Neural progenitor cell (in vitro differentiated cells): ENCODE measurements around the gene DCC. TPM values are rescaled to one million over a fixed set of nuclear protein-coding genes. Genes with fewer than 3 reads are reported as not detected.
A peak's percentile ranks its signal among the peaks of the same experiment; 100 is the strongest.

Source experiments
- DNase-seq: peaks from one replicate; pipeline ENCODE4 v3.0.0-alpha.2; 2016; ENCODE audit warnings: low spot score
- H2AFZ ChIP-seq: fragments of 200-600 bp; sonication (generic); replicated peaks from 2 replicates; pipeline ENCODE4 v1.6.1; 2016; ENCODE audit warnings: antibody characterized with exemption
- H3F3A ChIP-seq: fragments of 200-600 bp; sonication (generic); 2 replicates; pipeline ENCODE4 v1.6.1; 2016; ENCODE audit warnings: antibody characterized with exemption, low read depth
- H3K27ac ChIP-seq: fragments of 200-600 bp; sonication (generic); 2 replicates; pipeline ENCODE4 v1.5.1; 2016; ENCODE audit warnings: mild to moderate bottlenecking
- H3K27me3 ChIP-seq: fragments of 200-600 bp; sonication (generic); 2 replicates; pipeline ENCODE4 v1.6.1; 2016; ENCODE audit warnings: mild to moderate bottlenecking, moderate library complexity
- H3K36me3 ChIP-seq: fragments of 200-600 bp; sonication (generic); 2 replicates; pipeline ENCODE4 v1.5.1; 2016
- H3K4me1 ChIP-seq: fragments of 200-600 bp; sonication (generic); 2 replicates; pipeline ENCODE4 v1.6.1; 2016; ENCODE audit warnings: mixed run types
- H3K4me2 ChIP-seq: fragments of 200-600 bp; sonication (generic); 2 replicates; pipeline ENCODE4 v1.6.1; 2016
- H3K4me3 ChIP-seq: fragments of 200-600 bp; sonication (generic); 2 replicates; pipeline ENCODE4 v1.5.1; 2016
- H3K79me2 ChIP-seq: fragments of 200-600 bp; sonication (generic); 2 replicates; pipeline ENCODE4 v1.6.1; 2016; ENCODE audit warnings: low read depth
- H3K9ac ChIP-seq: fragments of 200-600 bp; sonication (generic); 2 replicates; pipeline ENCODE4 v1.6.1; 2016
- H3K9me3 ChIP-seq: fragments of 200-600 bp; sonication (generic); 2 replicates; pipeline ENCODE4 v1.5.1; 2016; ENCODE audit warnings: low read depth
- H4K20me1 ChIP-seq: fragments of 200-600 bp; sonication (generic); 2 replicates; pipeline ENCODE4 v1.6.1; 2016; ENCODE audit warnings: low read depth
- H3K27ac Mint-ChIP-seq: 3 replicates; pipeline ENCODE4 v1.8.0; 2021; ENCODE audit warnings: mixed read lengths
- H3K27me3 Mint-ChIP-seq: 2 replicates; pipeline ENCODE4 v1.8.0; 2022; ENCODE audit warnings: low read depth, mild to moderate bottlenecking, inconsistent platforms, moderate library complexity, mixed read lengths; ENCODE audit not compliant: insufficient read depth
- H3K36me3 Mint-ChIP-seq: 3 replicates; pipeline ENCODE4 v1.8.0; 2021; ENCODE audit warnings: mixed read lengths
- H3K4me1 Mint-ChIP-seq: 3 replicates; pipeline ENCODE4 v1.8.0; 2021; ENCODE audit warnings: mixed read lengths
- H3K4me3 Mint-ChIP-seq: 3 replicates; pipeline ENCODE4 v1.8.0; 2021; ENCODE audit warnings: mild to moderate bottlenecking, moderate library complexity, mixed read lengths
- H3K9me3 Mint-ChIP-seq: 3 replicates; pipeline ENCODE4 v1.8.0; 2020; ENCODE audit warnings: mixed read lengths
- CTCF ChIP-seq: fragments of 200-600 bp; sonication (generic); IDR thresholded peaks from 2 replicates; pipeline ENCODE4 v1.5.1; 2017; ENCODE audit warnings: antibody characterized with exemption, mild to moderate bottlenecking
- EZH2 ChIP-seq: fragments of 200-600 bp; sonication (generic); IDR thresholded peaks from 2 replicates; pipeline ENCODE4 v1.6.1; 2017; ENCODE audit warnings: antibody characterized with exemption, mild to moderate bottlenecking, moderate library complexity
- EZH2phosphoT487 ChIP-seq: fragments of 200-600 bp; sonication (generic); IDR thresholded peaks from 2 replicates; pipeline ENCODE4 v1.6.1; 2017; ENCODE audit warnings: antibody characterized with exemption
- total RNA-seq: library from RNA; depleted of rRNA; stranded (reverse); fragments of >200 nt; gene quantifications from 2 replicates; pipeline ENCODE4 v1.2.3, GENCODE V29; 2015; ENCODE audit warnings: low replicate concordance

The DCC gene
- total RNA-seq, 1 donor from 2014 or later = 0.41 TPM

- TF ChIP-seq EZH2phosphoT487 (no peak), EZH2 (no peak), CTCF (no peak)
- no peaks in the 10 kb centered on the region for H3K4me1 Mint-ChIP-seq
These were observed 535.7 kb downstream of the DCC start for GRCh38 chr18:52875725-52876124.

GRCh38 chr18:52888014-52888413 is 548.0 kb downstream of the DCC start:
- H3K27me3 ChIP-seq = no peaks in the 10 kb centered on the region
- Mint-ChIP-seq H3K27ac (no peak overlapping the region), H3K36me3 (no peaks in the 10 kb centered on the region), H3K9me3 (peaks cover 10% of the 10 kb centered on the region), H3K4me3 (no peak overlapping the region), H3K4me1 (peaks cover 16% of the 10 kb centered on the region), H3K27me3 (no peaks in the 10 kb centered on the region)
- no peaks in the 10 kb centered on the region for H3K79me2 ChIP-seq
- H3K4me1 ChIP-seq = peaks cover 5% of the 10 kb centered on the region
- H3K27ac ChIP-seq = no peak overlapping the region
- H3K9ac ChIP-seq = no peak overlapping the region
- H3K4me3 ChIP-seq = no peak overlapping the region
- H3K9me3 ChIP-seq = no peaks in the 10 kb centered on the region
- no peaks in the 10 kb centered on the region for H4K20me1 ChIP-seq
- peak overlapping the region; percentile 74 for H2AFZ ChIP-seq
- no peaks in the 10 kb centered on the region for H3K36me3 ChIP-seq
- no peaks in the 10 kb centered on the region for H3F3A ChIP-seq
- H3K4me2 ChIP-seq = no peak overlapping the region
- no peak for TF ChIP-seq EZH2
- TF ChIP-seq CTCF = no peak
- TF ChIP-seq EZH2phosphoT487 = no peak
- DNase-seq = peak; percentile 23

More at GRCh38 chr18:52875725-52876124, 535.7 kb downstream of the DCC start:
- peaks cover 2% of the 10 kb centered on the region for H3K9me3 Mint-ChIP-seq
- no peak for DNase-seq
- no peaks in the 10 kb centered on the region for H4K20me1 ChIP-seq
- H2AFZ ChIP-seq = no peak overlapping the region
- no peak overlapping the region for H3K27ac Mint-ChIP-seq
- H3F3A ChIP-seq = no peaks in the 10 kb centered on the region
- H3K9ac ChIP-seq = no peak overlapping the region
- no peak overlapping the region for H3K4me3 Mint-ChIP-seq
- no peak overlapping the region for H3K4me3 ChIP-seq
- no peaks in the 10 kb centered on the region for H3K27me3 Mint-ChIP-seq
- no peaks in the 10 kb centered on the region for H3K79me2 ChIP-seq
- H3K27me3 ChIP-seq = no peaks in the 10 kb centered on the region
- H3K9me3 ChIP-seq = no peaks in the 10 kb centered on the region
- no peak overlapping the region for H3K4me2 ChIP-seq
- no peaks in the 10 kb centered on the region for H3K36me3 Mint-ChIP-seq
- H3K4me1 ChIP-seq = no peaks in the 10 kb centered on the region
- H3K36me3 ChIP-seq = no peaks in the 10 kb centered on the region
- no peak overlapping the region for H3K27ac ChIP-seq

GRCh38 chr18:52894801-52895200 is 554.8 kb downstream of the DCC start:
- Histone ChIP-seq H3K27me3 (no peaks in the 10 kb centered on the region), H4K20me1 (no peaks in the 10 kb centered on the region), H2AFZ (no peak overlapping the region), H3K4me3 (no peak overlapping the region), H3F3A (no peaks in the 10 kb centered on the region), H3K79me2 (no peaks in the 10 kb centered on the region), H3K9ac (no peak overlapping the region), H3K9me3 (no peaks in the 10 kb centered on the region), H3K4me2 (no peak overlapping the region), H3K27ac (no peak overlapping the region), H3K36me3 (no peaks in the 10 kb centered on the region), H3K4me1 (peaks cover 8% of the 10 kb centered on the region)
- Mint-ChIP-seq H3K27me3 (no peaks in the 10 kb centered on the region), H3K9me3 (no peaks in the 10 kb centered on the region), H3K27ac (no peak overlapping the region), H3K4me3 (no peak overlapping the region), H3K36me3 (no peaks in the 10 kb centered on the region), H3K4me1 (peaks cover 19% of the 10 kb centered on the region)
- no peak for TF ChIP-seq CTCF
- TF ChIP-seq EZH2phosphoT487 = no peak
- TF ChIP-seq EZH2 = no peak
- no peak for DNase-seq
